ENCODE results near the gene RNU2-63P.

- TF ChIP-seq, protein P1, sequence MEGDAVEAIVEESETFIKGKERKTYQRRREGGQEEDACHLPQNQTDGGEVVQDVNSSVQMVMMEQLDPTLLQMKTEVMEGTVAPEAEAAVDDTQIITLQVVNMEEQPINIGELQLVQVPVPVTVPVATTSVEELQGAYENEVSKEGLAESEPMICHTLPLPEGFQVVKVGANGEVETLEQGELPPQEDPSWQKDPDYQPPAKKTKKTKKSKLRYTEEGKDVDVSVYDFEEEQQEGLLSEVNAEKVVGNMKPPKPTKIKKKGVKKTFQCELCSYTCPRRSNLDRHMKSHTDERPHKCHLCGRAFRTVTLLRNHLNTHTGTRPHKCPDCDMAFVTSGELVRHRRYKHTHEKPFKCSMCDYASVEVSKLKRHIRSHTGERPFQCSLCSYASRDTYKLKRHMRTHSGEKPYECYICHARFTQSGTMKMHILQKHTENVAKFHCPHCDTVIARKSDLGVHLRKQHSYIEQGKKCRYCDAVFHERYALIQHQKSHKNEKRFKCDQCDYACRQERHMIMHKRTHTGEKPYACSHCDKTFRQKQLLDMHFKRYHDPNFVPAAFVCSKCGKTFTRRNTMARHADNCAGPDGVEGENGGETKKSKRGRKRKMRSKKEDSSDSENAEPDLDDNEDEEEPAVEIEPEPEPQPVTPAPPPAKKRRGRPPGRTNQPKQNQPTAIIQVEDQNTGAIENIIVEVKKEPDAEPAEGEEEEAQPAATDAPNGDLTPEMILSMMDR (IDR thresholded peaks at IDR 0.05): no peak
- TF ChIP-seq POLR2A (IDR thresholded peaks at IDR 0.05): no peak
Observed at GRCh38 chr2:88058191-88058590, 41.8 kb upstream of the RNU2-63P start.
